ENCODE data around the gene CNIH1.

The CNIH1 gene

GRCh38 chr14:54440873-54441868, at the start of gene CNIH1:
CNIH1 (minus strand) TSS chr14:54441374; CDS start chr14:54441327, 47 bp downstream.
- peak; percentile 83 to 87 for DNase-seq

- no peak for DNase-seq
Measured at GRCh38 chr14:54490445-54491175, 49.4 kb upstream of the CNIH1 start.

GRCh38 chr14:54489731-54490444, 48.7 kb upstream of the CNIH1 start:
- no peak for DNase-seq

GRCh38 chr14:54489318-54489683, 48.1 kb upstream of the CNIH1 start:
- DNase-seq, result no peak

- peak; percentile 74 to 92 for DNase-seq
Measured at GRCh38 chr14:54488646-54489317, 47.6 kb upstream of the CNIH1 start, which contains the start of gene GMFB. GMFB (minus strand) TSS chr14:54488980; CDS start chr14:54488927, 53 bp downstream.

- DNase-seq, result peak in 1 of 2 donors; percentile 30
Measured at GRCh38 chr14:54488318-54488645, 47.1 kb upstream of the CNIH1 start.

GRCh38 chr14:54487771-54488170, 46.6 kb upstream of the CNIH1 start:
- DNase-seq, result no peak

GRCh38 chr14:54486685-54487084, 45.5 kb upstream of the CNIH1 start:
- DNase-seq, result no peak

GRCh38 chr14:54483846-54484245, 42.7 kb upstream of the CNIH1 start:
- no peak for DNase-seq

GRCh38 chr14:54483073-54483745, 42.0 kb upstream of the CNIH1 start:
- DNase-seq, result no peak

GRCh38 chr14:54481695-54482094, 40.5 kb upstream of the CNIH1 start:
- DNase-seq, result no peak

- DNase-seq, result no peak
Measured at GRCh38 chr14:54480830-54481562, 39.8 kb upstream of the CNIH1 start.

- no peak for DNase-seq
Measured at GRCh38 chr14:54478636-54479215, 37.6 kb upstream of the CNIH1 start.

GRCh38 chr14:54475911-54476310, 34.7 kb upstream of the CNIH1 start:
- no peak for DNase-seq

GRCh38 chr14:54475187-54475899, 34.2 kb upstream of the CNIH1 start:
- no peak for DNase-seq

- DNase-seq, result no peak
Measured at GRCh38 chr14:54474232-54474793, 33.1 kb upstream of the CNIH1 start.

- DNase-seq, result no peak
Measured at GRCh38 chr14:54472315-54472714, 31.1 kb upstream of the CNIH1 start.

- no peak for DNase-seq
Measured at GRCh38 chr14:54471641-54472040, 30.5 kb upstream of the CNIH1 start.

GRCh38 chr14:54470701-54471100, 29.5 kb upstream of the CNIH1 start:
- DNase-seq, result no peak

GRCh38 chr14:54467280-54467679, 26.1 kb upstream of the CNIH1 start:
- no peak for DNase-seq

All from bone marrow (tissue), 2 donors.